Hepatocyte (in vitro differentiated cells): ENCODE data around the gene NUCB2. TPM values are rescaled to one million over a fixed set of nuclear protein-coding genes. Genes with fewer than 3 reads are reported as not detected.

Source experiments
- DNase-seq: peaks from one replicate; pipeline ENCODE4 v3.0.0-alpha.2; 2016; ENCODE audit warnings: low spot score
- H2AFZ ChIP-seq: fragments of 200-600 bp; sonication (generic); 2 replicates; pipeline ENCODE4 v1.6.0; 2016; ENCODE audit warnings: antibody characterized with exemption, mild to moderate bottlenecking
- H3K27ac ChIP-seq: fragments of 200-600 bp; sonication (generic); 2 replicates; pipeline ENCODE4 v1.5.1; 2016; ENCODE audit warnings: mild to moderate bottlenecking
- H3K27me3 ChIP-seq: fragments of 200-600 bp; sonication (generic); 2 replicates; pipeline ENCODE4 v1.6.1; 2016
- H3K36me3 ChIP-seq: fragments of 200-600 bp; sonication (generic); replicated peaks from 2 replicates; pipeline ENCODE4 v1.5.1; 2016; ENCODE audit warnings: low read depth; ENCODE audit not compliant: insufficient read depth
- H3K4me1 ChIP-seq: fragments of 200-600 bp; sonication (generic); 2 replicates; pipeline ENCODE4 v1.5.1; 2016; ENCODE audit warnings: mild to moderate bottlenecking, moderate library complexity; ENCODE audit not compliant: insufficient read depth
- H3K4me2 ChIP-seq: fragments of 200-600 bp; sonication (generic); 2 replicates; pipeline ENCODE4 v1.6.0; 2016
- H3K4me3 ChIP-seq: fragments of 200-600 bp; sonication (generic); 2 replicates; pipeline ENCODE4 v1.5.1; 2016; ENCODE audit warnings: mild to moderate bottlenecking
- H3K79me2 ChIP-seq: fragments of 200-600 bp; sonication (generic); 2 replicates; pipeline ENCODE4 v1.6.0; 2017; ENCODE audit warnings: mild to moderate bottlenecking
- H3K9me2 ChIP-seq: fragments of 200-600 bp; sonication (generic); replicated peaks from 2 replicates; pipeline ENCODE4 v1.6.0; 2017; ENCODE audit warnings: mild to moderate bottlenecking; ENCODE audit not compliant: insufficient read depth
- H3K9me3 ChIP-seq: fragments of 200-600 bp; sonication (generic); 2 replicates; pipeline ENCODE4 v1.5.1; 2016; ENCODE audit warnings: low read depth, mild to moderate bottlenecking
- H4K20me1 ChIP-seq: fragments of 200-600 bp; sonication (generic); 2 replicates; pipeline ENCODE4 v1.6.0; 2016; ENCODE audit warnings: mild to moderate bottlenecking; ENCODE audit not compliant: insufficient read depth, poor library complexity, severe bottlenecking
- EZH2 ChIP-seq: fragments of 200-600 bp; sonication (generic); IDR thresholded peaks from 2 replicates; pipeline ENCODE4 v1.6.1; 2016; ENCODE audit warnings: antibody characterized with exemption, mild to moderate bottlenecking, borderline replicate concordance
- EZH2phosphoT487 ChIP-seq: fragments of 200-600 bp; sonication (generic); IDR thresholded peaks from one replicate; pipeline ENCODE4 v1.6.1; 2018; ENCODE audit warnings: antibody characterized with exemption, mild to moderate bottlenecking, low read depth, moderate library complexity; ENCODE audit not compliant: unreplicated experiment, severe bottlenecking
- WGBS: methylation state at CpG from one replicate; pipeline ENCODE4 v1.1.6; 2016; ENCODE audit warnings: low lambda C conversion rate; ENCODE audit errors: missing lambda C conversion rate; 5-methylcytosine and 5-hydroxymethylcytosine counted together
- polyA plus RNA-seq: library from polyadenylated mRNA; unstranded; fragments of >200 nt; fragmentation: Nextera tagmentation; extraction: Ambion mirVana; gene quantifications from 2 replicates; pipeline ENCODE4 v1.2.1, GENCODE V29; 2016
- total RNA-seq: library from RNA; depleted of rRNA; stranded (reverse); fragments of >200 nt; gene quantifications from 2 replicates; pipeline ENCODE4 v1.2.3, GENCODE V29; 2014
- TF ChIP-seq, protein P1 (sequence below): fragments of 200-600 bp; sonication (generic); IDR thresholded peaks from 2 replicates; pipeline ENCODE4 v1.5.1; 2016; ENCODE audit warnings: antibody characterized with exemption, mild to moderate bottlenecking; ENCODE audit not compliant: poor library complexity

Gene NUCB2
- total and polyA plus RNA-seq, 2 experiments from 2014 or later: 93.4 to 196 TPM

DNA sequence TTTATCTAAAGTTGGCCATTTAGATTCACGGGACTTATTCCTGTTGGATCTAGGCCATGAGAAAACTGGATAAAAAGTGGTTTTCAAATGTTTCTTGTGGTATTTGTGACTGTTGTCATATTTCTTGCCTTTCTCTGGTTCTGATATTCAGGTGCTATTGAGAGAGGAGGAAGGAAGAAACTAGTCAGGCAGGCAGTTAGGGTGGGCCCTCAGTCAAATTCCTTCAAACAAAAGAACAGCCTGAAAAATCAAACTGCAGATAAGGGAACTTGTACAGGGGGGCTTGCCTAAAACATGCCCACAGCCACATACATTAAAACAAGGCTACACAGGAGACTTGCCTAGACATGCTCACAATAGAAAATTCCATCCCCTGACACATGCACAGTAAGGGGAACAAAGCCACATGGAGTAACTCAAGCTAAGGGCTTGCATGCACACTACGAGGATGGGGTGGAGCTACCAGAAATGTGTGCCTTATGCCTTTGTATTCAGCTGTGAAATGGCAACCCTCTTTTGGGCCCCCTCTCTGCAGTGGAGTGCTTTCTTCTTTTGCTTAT is 93.2 kb downstream of the NUCB2 start:
- TF ChIP-seq, protein P1, sequence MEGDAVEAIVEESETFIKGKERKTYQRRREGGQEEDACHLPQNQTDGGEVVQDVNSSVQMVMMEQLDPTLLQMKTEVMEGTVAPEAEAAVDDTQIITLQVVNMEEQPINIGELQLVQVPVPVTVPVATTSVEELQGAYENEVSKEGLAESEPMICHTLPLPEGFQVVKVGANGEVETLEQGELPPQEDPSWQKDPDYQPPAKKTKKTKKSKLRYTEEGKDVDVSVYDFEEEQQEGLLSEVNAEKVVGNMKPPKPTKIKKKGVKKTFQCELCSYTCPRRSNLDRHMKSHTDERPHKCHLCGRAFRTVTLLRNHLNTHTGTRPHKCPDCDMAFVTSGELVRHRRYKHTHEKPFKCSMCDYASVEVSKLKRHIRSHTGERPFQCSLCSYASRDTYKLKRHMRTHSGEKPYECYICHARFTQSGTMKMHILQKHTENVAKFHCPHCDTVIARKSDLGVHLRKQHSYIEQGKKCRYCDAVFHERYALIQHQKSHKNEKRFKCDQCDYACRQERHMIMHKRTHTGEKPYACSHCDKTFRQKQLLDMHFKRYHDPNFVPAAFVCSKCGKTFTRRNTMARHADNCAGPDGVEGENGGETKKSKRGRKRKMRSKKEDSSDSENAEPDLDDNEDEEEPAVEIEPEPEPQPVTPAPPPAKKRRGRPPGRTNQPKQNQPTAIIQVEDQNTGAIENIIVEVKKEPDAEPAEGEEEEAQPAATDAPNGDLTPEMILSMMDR: no peak
- no peak for TF ChIP-seq EZH2phosphoT487
- TF ChIP-seq EZH2: no peak

DNA sequence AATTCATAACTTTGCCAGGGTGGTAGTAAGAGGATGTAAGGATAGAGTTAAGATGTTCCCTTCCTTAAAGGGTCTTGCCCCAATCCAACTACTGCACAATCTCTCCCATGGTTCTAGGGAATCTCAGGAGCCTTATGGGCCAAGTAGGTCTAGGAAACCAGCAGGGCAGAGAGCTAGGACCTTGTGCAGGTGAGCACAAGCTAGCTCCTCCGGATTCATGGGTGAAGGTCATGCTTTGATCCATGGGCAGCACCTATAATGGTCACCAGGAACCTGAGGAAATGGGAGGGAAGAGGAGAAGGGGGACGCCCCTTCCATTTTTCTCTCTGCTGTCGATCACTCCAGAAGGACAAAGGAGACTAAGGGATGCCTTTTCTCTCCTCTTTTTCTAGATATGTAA is 95.1 kb downstream of the NUCB2 start:
- peaks cover 15% of the 10 kb centered on the region for H3K9me3 ChIP-seq

More for the DNA sequence above, 93.2 kb downstream of the NUCB2 start:
- Histone ChIP-seq H3K79me2 (no peaks in the 10 kb centered on the region), H4K20me1 (no peaks in the 10 kb centered on the region), H3K4me1 (no peaks in the 10 kb centered on the region), H3K4me3 (no peak overlapping the region), H3K27ac (no peak overlapping the region), H3K36me3 (no peaks in the 10 kb centered on the region), H3K9me2 (no peaks in the 10 kb centered on the region), H2AFZ (no peak overlapping the region), H3K9me3 (peaks cover 15% of the 10 kb centered on the region), H3K4me2 (no peak overlapping the region), H3K27me3 (no peaks in the 10 kb centered on the region)
- DNase-seq: no peak
- WGBS: 83% methylated on average over 2 of the region's 2 CpGs

DNA sequence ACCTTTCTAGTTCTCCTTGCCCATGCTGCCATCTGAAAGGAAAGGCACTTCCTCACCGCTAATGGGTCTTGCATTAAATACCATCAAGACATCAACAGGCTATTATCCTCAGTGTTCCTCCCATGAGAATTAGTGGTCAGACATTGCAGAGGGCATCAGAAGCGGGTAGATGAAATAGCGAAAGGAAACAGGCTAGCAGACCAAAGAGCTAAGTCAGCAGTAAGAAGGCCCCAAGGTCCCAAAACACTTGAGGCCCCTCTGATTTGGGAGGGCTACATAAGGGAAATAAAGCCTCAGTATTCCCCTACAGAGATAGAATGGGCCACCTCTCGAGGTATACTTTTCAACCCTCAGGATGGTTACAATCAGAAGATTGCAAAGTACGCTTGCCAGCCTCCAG is 99.0 kb downstream of the NUCB2 start:
- WGBS: 96% methylated on average over 5 of the region's 5 CpGs
- peaks cover 15% of the 10 kb centered on the region for H3K9me3 ChIP-seq
- H4K20me1 ChIP-seq: no peaks in the 10 kb centered on the region
- no peak overlapping the region for H2AFZ ChIP-seq
- no peaks in the 10 kb centered on the region for H3K4me1 ChIP-seq
- no peaks in the 10 kb centered on the region for H3K79me2 ChIP-seq
- H3K36me3 ChIP-seq: no peaks in the 10 kb centered on the region
- no peaks in the 10 kb centered on the region for H3K9me2 ChIP-seq
- H3K4me3 ChIP-seq: no peak overlapping the region
- H3K4me2 ChIP-seq: no peak overlapping the region
- no peaks in the 10 kb centered on the region for H3K27me3 ChIP-seq
- TF ChIP-seq, protein P1: no peak
- TF ChIP-seq EZH2phosphoT487 (no peak), EZH2 (no peak)
- DNase-seq: no peak
- no peak overlapping the region for H3K27ac ChIP-seq

More for the DNA sequence above, 95.1 kb downstream of the NUCB2 start:
- Histone ChIP-seq H3K27me3 (no peaks in the 10 kb centered on the region), H3K36me3 (no peaks in the 10 kb centered on the region), H3K4me2 (no peak overlapping the region), H4K20me1 (no peaks in the 10 kb centered on the region), H3K9me2 (no peaks in the 10 kb centered on the region), H2AFZ (no peak overlapping the region), H3K4me1 (no peaks in the 10 kb centered on the region), H3K79me2 (no peaks in the 10 kb centered on the region), H3K4me3 (no peak overlapping the region), H3K27ac (no peak overlapping the region)
- TF ChIP-seq EZH2phosphoT487 (no peak), EZH2 (no peak)
- TF ChIP-seq, protein P1: no peak
- no peak for DNase-seq
- WGBS: 77% methylated on average over 3 of the region's 3 CpGs
